Measurements from ENCODE around the gene ATP2A2.
A peak's percentile ranks its signal among the peaks of the same experiment; 100 is the strongest.

The ATP2A2 gene

DNA sequence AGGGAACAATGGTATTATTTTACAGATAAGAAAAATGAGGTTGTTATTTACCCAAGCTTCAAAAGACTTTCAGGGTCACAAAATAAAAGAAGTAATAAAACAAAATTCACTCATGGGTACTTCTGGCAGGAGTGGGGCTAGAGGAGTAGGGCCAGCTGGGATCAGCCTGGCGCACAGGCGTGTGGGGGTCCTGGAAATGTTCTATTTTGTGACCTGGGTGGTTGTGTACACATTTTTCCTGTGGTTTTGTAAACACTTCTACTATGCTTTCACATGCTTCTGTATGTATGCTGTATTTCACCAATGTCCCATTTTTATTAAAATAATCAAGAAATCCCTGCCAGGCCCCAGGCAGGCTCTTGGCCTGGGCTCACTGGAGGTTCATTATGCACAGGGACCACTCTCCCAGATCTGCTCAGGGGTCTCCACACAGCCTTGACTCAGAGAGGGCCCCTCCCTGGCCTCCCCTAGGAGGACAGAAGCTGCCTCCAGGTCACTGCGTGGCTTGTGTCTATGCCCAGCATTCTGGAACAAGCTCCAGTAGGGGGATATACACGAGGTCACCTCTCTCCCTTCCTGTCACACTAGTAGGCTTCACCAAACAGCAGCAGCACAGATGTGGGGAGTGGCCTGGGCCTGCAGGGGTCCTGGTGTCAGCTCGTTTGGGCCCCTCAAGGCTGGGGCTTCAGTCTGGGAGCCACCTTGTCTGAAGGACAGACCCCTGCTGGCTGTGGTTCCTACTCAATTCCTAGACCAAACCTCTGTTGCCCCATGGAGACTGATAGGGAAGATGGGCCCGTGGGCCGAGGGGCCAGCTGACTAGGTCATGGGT is 84.7 kb downstream of the ATP2A2 start:
- no peak overlapping the region for H3K4me3 ChIP-seq (ENCODE audit: severe bottlenecking)
- peaks cover 4% of the 10 kb centered on the region for H3K4me1 ChIP-seq (ENCODE audit: insufficient read depth, poor library complexity, severe bottlenecking)
- H3K36me3 ChIP-seq (ENCODE audit: low read depth): no peaks in the 10 kb centered on the region; the same call in 1 of the 2 replicates
- no peak for ATAC-seq (ENCODE audit: low read depth)
- no peak overlapping the region for H3K27ac ChIP-seq (ENCODE audit: poor library complexity, severe bottlenecking)
- H3K27me3 ChIP-seq (ENCODE audit: insufficient read depth, poor library complexity, severe bottlenecking): no peaks in the 10 kb centered on the region
- H3K9me3 ChIP-seq (ENCODE audit: severe bottlenecking): no peaks in the 10 kb centered on the region
- no peak for DNase-seq (ENCODE audit: low spot score)
- TF ChIP-seq, protein P1, sequence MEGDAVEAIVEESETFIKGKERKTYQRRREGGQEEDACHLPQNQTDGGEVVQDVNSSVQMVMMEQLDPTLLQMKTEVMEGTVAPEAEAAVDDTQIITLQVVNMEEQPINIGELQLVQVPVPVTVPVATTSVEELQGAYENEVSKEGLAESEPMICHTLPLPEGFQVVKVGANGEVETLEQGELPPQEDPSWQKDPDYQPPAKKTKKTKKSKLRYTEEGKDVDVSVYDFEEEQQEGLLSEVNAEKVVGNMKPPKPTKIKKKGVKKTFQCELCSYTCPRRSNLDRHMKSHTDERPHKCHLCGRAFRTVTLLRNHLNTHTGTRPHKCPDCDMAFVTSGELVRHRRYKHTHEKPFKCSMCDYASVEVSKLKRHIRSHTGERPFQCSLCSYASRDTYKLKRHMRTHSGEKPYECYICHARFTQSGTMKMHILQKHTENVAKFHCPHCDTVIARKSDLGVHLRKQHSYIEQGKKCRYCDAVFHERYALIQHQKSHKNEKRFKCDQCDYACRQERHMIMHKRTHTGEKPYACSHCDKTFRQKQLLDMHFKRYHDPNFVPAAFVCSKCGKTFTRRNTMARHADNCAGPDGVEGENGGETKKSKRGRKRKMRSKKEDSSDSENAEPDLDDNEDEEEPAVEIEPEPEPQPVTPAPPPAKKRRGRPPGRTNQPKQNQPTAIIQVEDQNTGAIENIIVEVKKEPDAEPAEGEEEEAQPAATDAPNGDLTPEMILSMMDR (IDR thresholded peaks at IDR 0.05; ENCODE audit: poor library complexity, severe bottlenecking): no peak

DNA sequence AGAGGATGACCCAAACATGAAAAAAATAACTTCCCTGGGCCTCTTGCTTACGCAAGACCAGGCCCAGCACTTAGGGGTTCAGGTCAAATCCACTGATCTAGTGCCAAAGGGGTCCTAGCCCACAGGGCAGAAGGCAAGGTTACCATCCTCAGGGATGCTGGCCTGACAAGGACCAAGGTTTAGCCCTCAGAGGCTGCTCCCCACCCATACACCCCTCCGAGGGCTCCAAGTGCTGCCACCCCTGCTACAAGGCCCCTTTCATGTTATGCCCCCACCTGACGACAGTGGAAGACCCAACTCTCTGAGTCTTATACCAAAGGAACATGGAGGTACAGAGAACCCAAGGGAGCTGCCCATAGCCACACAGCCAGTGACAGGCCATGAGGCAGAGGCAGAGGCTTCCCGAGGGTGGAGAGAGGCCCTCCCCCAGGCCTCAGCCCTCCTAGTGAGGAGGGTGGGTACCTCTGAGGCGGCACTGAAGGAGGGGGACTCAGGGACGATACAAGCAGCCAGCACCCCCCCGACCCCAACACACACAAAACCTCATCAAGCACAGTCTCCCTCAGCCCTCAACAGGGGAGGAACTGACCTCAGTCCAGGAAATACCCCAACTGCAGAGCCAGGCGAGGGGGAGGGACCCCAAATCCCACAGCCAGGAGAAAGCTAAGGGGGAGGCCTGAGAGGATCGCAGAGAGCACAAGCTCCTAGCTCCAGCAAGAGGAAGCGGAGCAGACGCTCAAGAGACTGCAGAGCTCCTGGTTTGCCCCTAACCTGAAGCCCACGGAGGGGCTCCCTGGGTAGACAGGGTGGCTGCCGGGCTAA is 85.5 kb downstream of the ATP2A2 start:
- TF ChIP-seq, protein P1 (IDR thresholded peaks at IDR 0.05; ENCODE audit: poor library complexity, severe bottlenecking): no peak
- no peak for ATAC-seq (ENCODE audit: low read depth)
- Histone ChIP-seq H3K4me1 (ENCODE audit: insufficient read depth, poor library complexity, severe bottlenecking) (peaks cover 9% of the 10 kb centered on the region), H3K36me3 (ENCODE audit: low read depth) (peaks cover 5% of the 10 kb centered on the region; the same call in 1 of the 2 replicates), H3K27ac (ENCODE audit: poor library complexity, severe bottlenecking) (no peak overlapping the region), H3K9me3 (ENCODE audit: severe bottlenecking) (no peaks in the 10 kb centered on the region), H3K4me3 (ENCODE audit: severe bottlenecking) (no peak overlapping the region), H3K27me3 (ENCODE audit: insufficient read depth, poor library complexity, severe bottlenecking) (no peaks in the 10 kb centered on the region)
- DNase-seq (ENCODE audit: low spot score): no peak

DNA sequence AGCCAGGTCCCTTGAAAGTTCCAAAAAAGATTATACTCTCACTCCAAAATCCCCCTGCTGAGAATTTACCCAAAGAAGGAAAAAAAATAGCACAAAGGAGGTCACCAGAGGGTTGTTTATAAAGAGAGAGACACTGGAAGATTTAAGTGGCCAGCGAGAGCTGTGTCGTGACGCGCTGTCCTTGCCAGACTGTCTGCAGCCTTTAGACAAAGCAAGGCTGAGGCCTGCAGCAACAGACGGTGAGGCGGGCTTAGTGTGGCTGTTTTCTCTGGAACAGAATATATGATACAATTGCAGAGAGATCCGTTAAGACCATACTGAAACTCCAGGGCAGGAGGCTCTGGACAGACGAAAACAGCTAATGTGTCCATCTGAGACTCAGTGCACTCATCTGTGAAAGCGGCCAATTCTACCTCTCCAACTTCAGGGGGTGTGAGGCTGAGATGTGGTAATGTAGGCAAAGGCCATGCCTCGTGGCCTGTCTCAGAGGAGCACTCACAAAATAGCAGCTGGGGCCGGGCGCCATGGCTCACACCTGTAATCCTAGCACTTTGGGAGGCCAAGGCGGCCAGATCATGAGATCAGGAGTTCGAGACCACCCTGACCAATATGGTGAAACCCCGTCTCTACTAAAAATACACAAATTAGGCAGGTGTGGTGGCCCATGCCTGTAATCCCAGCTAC is 86.3 kb downstream of the ATP2A2 start:
- Histone ChIP-seq H3K4me3 (ENCODE audit: severe bottlenecking) (no peak overlapping the region), H3K36me3 (ENCODE audit: low read depth) (peaks cover 13% of the 10 kb centered on the region), H3K4me1 (ENCODE audit: insufficient read depth, poor library complexity, severe bottlenecking) (peaks cover 9% of the 10 kb centered on the region), H3K27ac (ENCODE audit: poor library complexity, severe bottlenecking) (no peak overlapping the region), H3K9me3 (ENCODE audit: severe bottlenecking) (no peaks in the 10 kb centered on the region), H3K27me3 (ENCODE audit: insufficient read depth, poor library complexity, severe bottlenecking) (no peaks in the 10 kb centered on the region)
- ATAC-seq (ENCODE audit: low read depth) (no peak), DNase-seq (ENCODE audit: low spot score) (no peak)
- TF ChIP-seq, protein P1 (IDR thresholded peaks at IDR 0.05; ENCODE audit: poor library complexity, severe bottlenecking): no peak

DNA sequence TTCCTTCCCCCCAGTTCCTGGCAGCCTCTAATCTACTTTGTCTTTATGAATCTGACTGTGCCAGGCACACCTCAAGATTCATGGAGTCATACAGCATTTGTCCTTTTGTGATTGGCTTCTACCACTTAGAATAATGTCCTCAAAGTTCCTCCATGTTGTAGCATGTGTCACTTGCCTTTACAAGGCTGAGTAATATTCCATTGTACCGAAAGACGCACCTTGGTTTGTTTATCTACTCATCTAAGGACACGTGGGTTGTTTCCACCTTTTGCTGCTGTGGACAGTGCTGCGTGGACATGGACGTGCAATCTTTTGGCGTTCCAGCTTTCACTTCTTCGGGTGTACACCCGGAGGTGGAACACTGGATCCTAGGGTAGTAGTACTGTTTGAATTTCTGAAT is 88.9 kb downstream of the ATP2A2 start:
- Histone ChIP-seq H3K27me3 (ENCODE audit: insufficient read depth, poor library complexity, severe bottlenecking) (no peaks in the 10 kb centered on the region), H3K4me3 (ENCODE audit: severe bottlenecking) (no peak overlapping the region), H3K4me1 (ENCODE audit: insufficient read depth, poor library complexity, severe bottlenecking) (peaks cover 9% of the 10 kb centered on the region), H3K36me3 (ENCODE audit: low read depth) (peaks cover 35% of the 10 kb centered on the region), H3K9me3 (ENCODE audit: severe bottlenecking) (no peaks in the 10 kb centered on the region), H3K27ac (ENCODE audit: poor library complexity, severe bottlenecking) (peak overlapping the region; percentile 59)
- DNase-seq (ENCODE audit: low spot score) (no peak), ATAC-seq (ENCODE audit: low read depth) (no peak)
- TF ChIP-seq, protein P1 (IDR thresholded peaks at IDR 0.05; ENCODE audit: poor library complexity, severe bottlenecking): no peak
